HG02571 (cell line): ENCODE measurements around the gene SSC5D.
"Not testable (repeated sequence)": the region's sequence is repeated elsewhere in the genome, so short reads cannot be mapped to it uniquely, and the experiment has no call there.

Source experiments
- ATAC-seq: cut with Tn5 transposase; IDR thresholded peaks from one replicate; pipeline ENCODE4 v1.9.1; 2021; ENCODE audit warnings: mild to moderate bottlenecking, moderate library complexity; ENCODE audit not compliant: unreplicated experiment

Gene SSC5D

GRCh38 chr19:55502197-55502952 lies 14.1 kb downstream of the SSC5D start:
- ATAC-seq = no peak

DNA sequence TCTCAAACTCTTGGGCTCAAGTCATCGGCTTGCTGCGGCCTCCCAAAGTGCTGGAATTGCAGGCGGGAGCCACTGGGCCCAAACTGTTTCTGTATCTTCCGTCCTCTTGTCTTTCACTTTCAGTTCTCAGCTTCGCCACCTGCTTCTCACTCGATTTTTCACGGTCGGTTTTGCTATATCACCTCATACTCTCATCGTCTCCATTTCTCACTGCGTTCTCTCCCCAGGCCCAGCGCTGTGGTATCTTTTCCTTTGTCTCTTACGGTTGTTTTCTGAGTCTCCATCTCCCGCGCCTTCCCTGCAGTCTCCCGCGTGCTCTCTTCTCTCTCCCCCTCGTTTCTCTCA lies 14.9 kb downstream of the SSC5D start:
- ATAC-seq = no peak

- peak; percentile 91 for ATAC-seq
Measured at GRCh38 chr19:55503502-55504251, 15.4 kb downstream of the SSC5D start.

- no peak for ATAC-seq
Measured at GRCh38 chr19:55504252-55504603, 16.0 kb downstream of the SSC5D start.

- no peak for ATAC-seq
Measured at GRCh38 chr19:55504981-55505380, 16.7 kb downstream of the SSC5D start.

- ATAC-seq = no peak
Measured at GRCh38 chr19:55508120-55508519, 19.9 kb downstream of the SSC5D start.

- peak; percentile 98 for ATAC-seq
Measured at GRCh38 chr19:55516878-55517620, 28.8 kb downstream of the SSC5D start.

DNA sequence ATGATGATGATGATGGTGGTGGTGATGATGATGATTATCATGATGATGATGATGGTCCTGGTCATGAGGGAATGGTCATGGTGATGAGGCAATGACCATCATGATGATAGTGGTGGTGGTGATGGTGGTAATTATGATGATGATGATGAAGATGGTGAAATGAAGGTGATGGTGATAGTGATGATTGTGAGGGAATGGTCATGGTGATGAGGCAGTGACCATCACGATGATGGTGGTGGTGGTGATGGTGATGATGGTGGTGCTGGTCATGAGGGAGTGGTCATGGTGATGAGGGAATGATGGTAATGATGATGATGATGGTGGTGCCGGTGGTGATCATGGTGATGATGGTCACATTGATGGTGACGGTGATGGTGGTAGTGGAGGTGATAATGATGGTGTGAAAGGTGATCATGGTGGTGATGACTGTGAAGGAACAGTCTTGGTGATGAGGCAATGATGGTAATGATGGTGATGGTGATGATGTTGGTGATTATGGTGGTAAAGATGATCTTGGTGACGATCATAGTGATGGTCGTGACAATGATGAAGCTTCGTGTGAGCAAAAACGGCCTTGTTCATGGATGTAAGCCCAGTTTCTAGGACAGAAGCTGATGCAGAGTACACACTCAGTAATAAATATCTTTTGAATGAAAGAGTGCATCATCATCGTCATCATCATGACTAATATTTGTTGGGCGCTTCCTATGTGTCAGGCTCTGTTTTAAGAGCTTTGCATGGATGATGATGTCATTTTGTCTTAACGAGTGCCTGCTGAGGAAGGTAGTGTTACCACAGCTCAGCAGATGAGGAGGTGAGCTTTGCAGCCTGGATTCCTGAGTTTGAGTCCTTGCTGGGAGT lies 31.4 kb downstream of the SSC5D start:
- ATAC-seq = no peak

GRCh38 chr19:55520691-55521292 lies 32.6 kb downstream of the SSC5D start:
- no peak for ATAC-seq

DNA sequence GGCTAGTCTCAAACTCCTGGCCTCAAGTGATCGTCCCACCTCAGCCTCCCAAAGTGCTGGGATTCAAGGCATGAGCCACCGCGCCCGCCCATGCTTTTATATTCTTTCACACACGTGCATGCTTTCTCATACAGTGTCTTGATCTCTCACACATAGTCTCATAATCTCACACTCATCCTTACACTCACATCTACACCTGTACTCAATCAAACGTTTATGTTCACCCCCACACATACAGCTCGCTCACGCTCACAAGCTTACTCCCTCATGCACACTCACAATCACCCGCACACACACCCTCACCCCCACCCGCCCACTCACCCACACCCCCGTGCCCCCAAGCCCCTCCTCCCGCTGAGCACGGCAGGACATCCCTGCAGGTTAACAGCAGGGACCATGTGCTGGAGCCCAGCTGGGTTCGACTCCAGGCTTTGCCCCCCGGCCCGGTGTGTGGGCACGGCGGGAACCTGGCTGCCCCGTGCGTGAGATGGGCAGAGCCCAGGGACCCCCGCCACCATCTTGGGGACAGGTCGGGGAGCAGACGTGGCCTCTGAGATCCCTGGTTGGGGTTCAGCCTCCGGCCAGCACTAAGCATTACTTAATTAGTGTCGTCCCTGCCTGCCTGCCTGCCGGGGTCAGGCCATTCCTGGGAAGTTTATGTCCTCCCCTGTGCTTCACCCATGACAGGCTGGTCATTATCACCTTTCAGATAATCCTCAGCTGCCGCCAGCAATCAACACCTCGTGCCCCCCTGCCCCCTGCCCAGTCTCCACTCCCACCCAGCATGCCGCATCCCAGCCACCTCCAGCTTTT lies 37.3 kb downstream of the SSC5D start:
- no peak for ATAC-seq

- no peak for ATAC-seq
Measured at GRCh38 chr19:55526216-55527196, 38.3 kb downstream of the SSC5D start.

DNA sequence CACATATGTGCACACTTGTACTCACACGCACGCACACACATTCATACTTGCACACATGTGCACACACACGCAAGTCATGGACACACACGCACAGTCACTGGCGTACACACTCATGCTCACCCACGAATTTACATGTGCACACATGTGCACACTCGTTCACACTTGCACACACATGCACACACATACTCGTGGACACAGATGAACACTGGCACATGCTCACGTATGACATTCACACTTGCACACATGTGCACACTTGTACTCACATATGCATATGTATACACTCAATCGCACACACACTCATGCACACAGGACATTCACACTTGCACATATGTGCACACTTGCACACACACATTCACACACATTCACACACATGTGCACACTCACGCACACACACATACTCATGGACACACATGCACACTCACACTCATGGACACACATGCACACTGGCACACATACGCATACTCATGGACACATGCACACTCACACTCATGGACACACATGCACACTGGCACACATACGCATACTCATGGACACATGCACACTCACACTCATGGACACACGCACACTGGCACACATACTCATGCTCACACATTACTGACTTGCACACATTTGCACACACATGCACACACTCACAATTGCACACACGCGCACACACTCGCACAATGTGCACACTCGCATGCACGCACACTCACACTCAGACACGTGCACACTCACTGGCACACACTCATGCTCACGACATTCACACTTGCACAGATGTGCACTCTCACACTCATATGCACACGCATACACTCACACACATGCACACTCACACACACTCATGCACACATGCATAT lies 39.2 kb downstream of the SSC5D start:
- ATAC-seq = no peak

- ATAC-seq = no peak
Measured at GRCh38 chr19:55528030-55528803, 40.0 kb downstream of the SSC5D start.

- ATAC-seq = no peak
Measured at GRCh38 chr19:55529636-55530234, 41.5 kb downstream of the SSC5D start.

- no peak for ATAC-seq
Measured at GRCh38 chr19:55530996-55531395, 42.8 kb downstream of the SSC5D start.

GRCh38 chr19:55534280-55534679 lies 46.0 kb downstream of the SSC5D start:
- ATAC-seq = not testable (repeated sequence)
